Urinary bladder (tissue), 2 donors: ENCODE results near the gene MYO7B. TPM values are rescaled to one million over a fixed set of nuclear protein-coding genes. Genes with fewer than 3 reads are reported as not detected.

Source experiments
- polyA plus RNA-seq: library from polyadenylated mRNA; stranded (reverse); fragments of 200-250 nt; gene quantifications from one replicate; pipeline ENCODE4 v1.2.3, GENCODE V29; 2013
- total RNA-seq: library from RNA; depleted of rRNA; stranded (reverse); fragments of >200 nt; gene quantifications from one replicate; pipeline ENCODE4 v1.2.3, GENCODE V29; 2014
- donor health status: healthy.

MYO7B gene
- total and polyA plus RNA-seq, 2 donors = 0.11 to 0.51 TPM

Other genes starting within 250 kb of the MYO7B start
- gene ERCC3, start 241.5 kb upstream of the MYO7B start, total RNA-seq = 36.0 TPM
- 38.2 TPM for gene ERCC3, start 241.5 kb upstream of the MYO7B start, polyA plus RNA-seq
- gene MAP3K2, start 147.7 kb upstream of the MYO7B start, total RNA-seq = 61.3 TPM
- gene MAP3K2, start 147.7 kb upstream of the MYO7B start, polyA plus RNA-seq = 11.3 TPM
- gene PROC, start 117.3 kb upstream of the MYO7B start, total RNA-seq = 0.74 TPM
- 0.43 TPM for gene PROC, start 117.3 kb upstream of the MYO7B start, polyA plus RNA-seq
- gene IWS1, start 9.2 kb upstream of the MYO7B start, total RNA-seq = 38.9 TPM
- 29.9 TPM for gene IWS1, start 9.2 kb upstream of the MYO7B start, polyA plus RNA-seq
- 0.11 TPM for gene GPR17, start 110.5 kb downstream of the MYO7B start, total RNA-seq
- gene GPR17, start 110.5 kb downstream of the MYO7B start, polyA plus RNA-seq = 0.47 TPM
- 18.7 TPM for gene LIMS2, start 139.8 kb downstream of the MYO7B start, total RNA-seq
- 346 TPM for gene LIMS2, start 139.8 kb downstream of the MYO7B start, polyA plus RNA-seq
- 7.2 TPM for gene SFT2D3, start 165.8 kb downstream of the MYO7B start, total RNA-seq
- 5.5 TPM for gene SFT2D3, start 165.8 kb downstream of the MYO7B start, polyA plus RNA-seq